HepG2 (cell line): ENCODE data around the gene CLEC10A. TPM values are rescaled to one million over a fixed set of nuclear protein-coding genes. Genes with fewer than 3 reads are reported as not detected.
"Not testable (repeated sequence)": the region's sequence is repeated elsewhere in the genome, so short reads cannot be mapped to it uniquely, and the experiment has no call there.

ENCODE experiments used
- ELF3 ChIP-seq: IDR thresholded peaks from 2 replicates; pipeline ENCODE4 v1.6.1; 2016; ENCODE audit warnings: missing genetic modification reagents, missing compliant biosample characterization
- ERF ChIP-seq: IDR thresholded peaks from 2 replicates; pipeline ENCODE4 v1.6.1; 2018; ENCODE audit warnings: missing biosample characterization, missing genetic modification reagents
- ETV5 ChIP-seq: IDR thresholded peaks from 2 replicates; pipeline ENCODE4 v1.6.1; 2018; ENCODE audit warnings: missing biosample characterization, missing genetic modification reagents, inconsistent platforms, borderline replicate concordance
- GATAD2A ChIP-seq: IDR thresholded peaks from 2 replicates; pipeline ENCODE4 v1.6.1; 2016
- IKZF5 ChIP-seq: IDR thresholded peaks from 2 replicates; pipeline ENCODE4 v1.6.1; 2018; ENCODE audit warnings: missing genetic modification reagents, mild to moderate bottlenecking, missing compliant biosample characterization
- IRF2 ChIP-seq: IDR thresholded peaks from 2 replicates; pipeline ENCODE4 v1.6.1; 2018; ENCODE audit warnings: missing genetic modification reagents, missing compliant biosample characterization
- KDM6A ChIP-seq: IDR thresholded peaks from 2 replicates; pipeline ENCODE4 v1.6.1; 2016; ENCODE audit warnings: low read depth
- RAD51 ChIP-seq: fragments of 450-650 bp; IDR thresholded peaks from 2 replicates; pipeline ENCODE4 v1.6.1; 2016; ENCODE audit warnings: borderline replicate concordance
- SAP130 ChIP-seq: IDR thresholded peaks from 2 replicates; pipeline ENCODE4 v1.6.1; 2016; ENCODE audit warnings: low read depth
- SIX4 ChIP-seq: sonication (generic); formaldehyde crosslinking; IDR thresholded peaks from 2 replicates; pipeline ENCODE4 v1.4.0; 2020; ENCODE audit warnings: missing genetic modification reagents
- SOX6 ChIP-seq, 2 experiments: fragments of 450-650 bp in 1 of 2; sonication (generic) in 1 of 2; formaldehyde crosslinking in 1 of 2; IDR thresholded peaks; 2 replicates each; pipeline versions ENCODE4 v1.4.0 to v1.6.1; 2017 to 2020; ENCODE audit warnings: antibody characterized with exemption in 1 of 2, mild to moderate bottlenecking in 1 of 2, missing genetic modification reagents in 1 of 2
- SP5 ChIP-seq: IDR thresholded peaks from 2 replicates; pipeline ENCODE4 v1.6.1; 2016; ENCODE audit warnings: low read depth, borderline replicate concordance
- TCF7 ChIP-seq: sonication (generic); IDR thresholded peaks from 2 replicates; pipeline ENCODE4 v1.6.1; 2016; ENCODE audit warnings: antibody characterized with exemption, low read depth
- ZGPAT ChIP-seq: IDR thresholded peaks from 2 replicates; pipeline ENCODE4 v1.6.1; 2016; ENCODE audit warnings: mild to moderate bottlenecking
- ZNF337 ChIP-seq: sonication (generic); formaldehyde crosslinking; IDR thresholded peaks from 2 replicates; pipeline ENCODE4 v1.5.1; 2020; ENCODE audit warnings: missing genetic modification reagents, low read depth, mild to moderate bottlenecking, borderline replicate concordance
- ZNF552 ChIP-seq: sonication (generic); formaldehyde crosslinking; IDR thresholded peaks from 2 replicates; pipeline ENCODE4 v1.9.0; 2022; ENCODE audit warnings: missing genetic modification reagents, mild to moderate bottlenecking, borderline replicate concordance
- ZNF792 ChIP-seq: IDR thresholded peaks from 2 replicates; pipeline ENCODE4 v1.6.1; 2016
- ZNF883 ChIP-seq: sonication (generic); formaldehyde crosslinking; IDR thresholded peaks from 2 replicates; pipeline ENCODE4 v1.5.1; 2020; ENCODE audit warnings: mild to moderate bottlenecking, missing genetic modification reagents; ENCODE audit errors: not compliant biosample characterization
- polyA plus RNA-seq, 8 experiments: library from polyadenylated mRNA; depleted of rRNA in 3 of 8; stranded (reverse) in 7 of 8; unstranded in 1 of 8; fragments of >200 nt; fragmentation: Illumina TruSeq in 4 of 8; extraction: Trizol in 4 of 8; gene quantifications; 2 replicates each; pipeline versions ENCODE4 v1.2.1 to v1.2.3, GENCODE V29; 2011 to 2016; ENCODE audit warnings: low read depth in 4 of 8, missing spikeins in 1 of 8, mixed read lengths in 1 of 8; ENCODE audit not compliant: insufficient read depth in 1 of 8
- total RNA-seq, 5 experiments: library from RNA; depleted of rRNA; stranded (reverse); fragments of >200 nt; fragmentation: Illumina TruSeq; extraction: Trizol; gene quantifications; 2 replicates each; pipeline ENCODE4 v1.2.3, GENCODE V29; 2016; ENCODE audit warnings: low read depth in 1 of 5
- TF ChIP-seq, protein P1 (sequence below): IDR thresholded peaks from 2 replicates; pipeline ENCODE4 v1.6.1; 2016; ENCODE audit warnings: low read depth, missing genetic modification reagents, missing compliant biosample characterization
- TF ChIP-seq, protein P2 (sequence below): sonication (generic); formaldehyde crosslinking; IDR thresholded peaks from 2 replicates; pipeline ENCODE4 v1.4.0; 2020; ENCODE audit warnings: missing genetic modification reagents

Gene CLEC10A
- total and polyA plus RNA-seq, 2 of the 13 experiments (the other 11 are each of a cell fraction or from before 2014, with no cell fraction given): 0.33 TPM; not detected in 1

DNA sequence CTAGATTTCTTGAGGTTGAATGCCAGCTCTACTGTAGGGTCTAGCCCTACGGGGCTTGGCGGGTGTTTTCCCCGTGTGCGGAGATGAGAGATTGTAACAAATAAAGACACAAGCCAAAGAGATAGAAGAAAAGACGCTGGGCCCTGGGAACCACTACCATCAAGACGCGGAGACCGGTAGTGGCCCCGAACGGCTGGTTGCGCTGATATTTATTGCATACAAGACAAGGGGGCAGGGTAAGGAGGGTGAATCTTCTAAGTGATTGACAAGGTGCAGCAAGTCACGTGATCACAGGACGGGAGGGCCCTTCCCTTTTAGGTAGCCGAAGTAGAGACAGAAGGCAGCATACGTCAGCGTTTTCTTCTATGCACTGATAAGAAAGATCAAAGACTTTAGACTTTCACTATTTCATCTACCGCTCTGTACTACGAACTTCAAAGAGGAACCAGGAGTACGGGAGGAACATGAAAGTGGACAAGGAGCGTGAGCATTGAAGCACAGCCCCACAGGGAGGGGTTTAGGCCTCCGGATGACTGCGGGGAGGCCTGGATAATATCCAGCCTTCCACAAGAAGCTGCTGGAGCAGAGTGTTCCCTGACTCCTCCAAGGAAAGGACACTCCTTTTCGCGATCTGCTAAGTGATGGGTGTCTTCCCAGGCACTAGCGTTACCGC is 33.2 kb downstream of the CLEC10A start (continued):
- TF ChIP-seq, protein P1, sequence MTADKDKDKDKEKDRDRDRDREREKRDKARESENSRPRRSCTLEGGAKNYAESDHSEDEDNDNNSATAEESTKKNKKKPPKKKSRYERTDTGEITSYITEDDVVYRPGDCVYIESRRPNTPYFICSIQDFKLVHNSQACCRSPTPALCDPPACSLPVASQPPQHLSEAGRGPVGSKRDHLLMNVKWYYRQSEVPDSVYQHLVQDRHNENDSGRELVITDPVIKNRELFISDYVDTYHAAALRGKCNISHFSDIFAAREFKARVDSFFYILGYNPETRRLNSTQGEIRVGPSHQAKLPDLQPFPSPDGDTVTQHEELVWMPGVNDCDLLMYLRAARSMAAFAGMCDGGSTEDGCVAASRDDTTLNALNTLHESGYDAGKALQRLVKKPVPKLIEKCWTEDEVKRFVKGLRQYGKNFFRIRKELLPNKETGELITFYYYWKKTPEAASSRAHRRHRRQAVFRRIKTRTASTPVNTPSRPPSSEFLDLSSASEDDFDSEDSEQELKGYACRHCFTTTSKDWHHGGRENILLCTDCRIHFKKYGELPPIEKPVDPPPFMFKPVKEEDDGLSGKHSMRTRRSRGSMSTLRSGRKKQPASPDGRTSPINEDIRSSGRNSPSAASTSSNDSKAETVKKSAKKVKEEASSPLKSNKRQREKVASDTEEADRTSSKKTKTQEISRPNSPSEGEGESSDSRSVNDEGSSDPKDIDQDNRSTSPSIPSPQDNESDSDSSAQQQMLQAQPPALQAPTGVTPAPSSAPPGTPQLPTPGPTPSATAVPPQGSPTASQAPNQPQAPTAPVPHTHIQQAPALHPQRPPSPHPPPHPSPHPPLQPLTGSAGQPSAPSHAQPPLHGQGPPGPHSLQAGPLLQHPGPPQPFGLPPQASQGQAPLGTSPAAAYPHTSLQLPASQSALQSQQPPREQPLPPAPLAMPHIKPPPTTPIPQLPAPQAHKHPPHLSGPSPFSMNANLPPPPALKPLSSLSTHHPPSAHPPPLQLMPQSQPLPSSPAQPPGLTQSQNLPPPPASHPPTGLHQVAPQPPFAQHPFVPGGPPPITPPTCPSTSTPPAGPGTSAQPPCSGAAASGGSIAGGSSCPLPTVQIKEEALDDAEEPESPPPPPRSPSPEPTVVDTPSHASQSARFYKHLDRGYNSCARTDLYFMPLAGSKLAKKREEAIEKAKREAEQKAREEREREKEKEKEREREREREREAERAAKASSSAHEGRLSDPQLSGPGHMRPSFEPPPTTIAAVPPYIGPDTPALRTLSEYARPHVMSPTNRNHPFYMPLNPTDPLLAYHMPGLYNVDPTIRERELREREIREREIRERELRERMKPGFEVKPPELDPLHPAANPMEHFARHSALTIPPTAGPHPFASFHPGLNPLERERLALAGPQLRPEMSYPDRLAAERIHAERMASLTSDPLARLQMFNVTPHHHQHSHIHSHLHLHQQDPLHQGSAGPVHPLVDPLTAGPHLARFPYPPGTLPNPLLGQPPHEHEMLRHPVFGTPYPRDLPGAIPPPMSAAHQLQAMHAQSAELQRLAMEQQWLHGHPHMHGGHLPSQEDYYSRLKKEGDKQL (CRISPR knock-in tag): peak; percentile 71; the same call in 1 of the 2 replicates
- TF ChIP-seq GATAD2A (CRISPR knock-in tag): peak; percentile 78
- TF ChIP-seq ZNF337 (CRISPR knock-in tag): 0 out of 2 replicates have a peak, but pooled peaks have one; percentile 56
- peak; percentile 73; the same call in 1 of the 2 replicates for TF ChIP-seq ETV5 (CRISPR knock-in tag)
- not testable (repeated sequence) for TF ChIP-seq SOX6 (IDR thresholded peaks at IDR 0.05)
- TF ChIP-seq SOX6 (CRISPR knock-in tag; IDR thresholded peaks at IDR 0.05): peak; percentile 80
- 0 out of 2 replicates have a peak, but pooled peaks have one; percentile 19 for TF ChIP-seq ZNF552 (CRISPR knock-in tag)
- peak; percentile 76 for TF ChIP-seq SAP130 (CRISPR knock-in tag)
- TF ChIP-seq TCF7: peak; percentile 94
- TF ChIP-seq IRF2 (CRISPR knock-in tag): peak; percentile 75; the same call in 1 of the 2 replicates
- TF ChIP-seq SP5 (CRISPR knock-in tag): peak; percentile 25; the same call in 1 of the 2 replicates
- peak; percentile 51; the same call in 1 of the 2 replicates for TF ChIP-seq SIX4
- TF ChIP-seq, protein P2, sequence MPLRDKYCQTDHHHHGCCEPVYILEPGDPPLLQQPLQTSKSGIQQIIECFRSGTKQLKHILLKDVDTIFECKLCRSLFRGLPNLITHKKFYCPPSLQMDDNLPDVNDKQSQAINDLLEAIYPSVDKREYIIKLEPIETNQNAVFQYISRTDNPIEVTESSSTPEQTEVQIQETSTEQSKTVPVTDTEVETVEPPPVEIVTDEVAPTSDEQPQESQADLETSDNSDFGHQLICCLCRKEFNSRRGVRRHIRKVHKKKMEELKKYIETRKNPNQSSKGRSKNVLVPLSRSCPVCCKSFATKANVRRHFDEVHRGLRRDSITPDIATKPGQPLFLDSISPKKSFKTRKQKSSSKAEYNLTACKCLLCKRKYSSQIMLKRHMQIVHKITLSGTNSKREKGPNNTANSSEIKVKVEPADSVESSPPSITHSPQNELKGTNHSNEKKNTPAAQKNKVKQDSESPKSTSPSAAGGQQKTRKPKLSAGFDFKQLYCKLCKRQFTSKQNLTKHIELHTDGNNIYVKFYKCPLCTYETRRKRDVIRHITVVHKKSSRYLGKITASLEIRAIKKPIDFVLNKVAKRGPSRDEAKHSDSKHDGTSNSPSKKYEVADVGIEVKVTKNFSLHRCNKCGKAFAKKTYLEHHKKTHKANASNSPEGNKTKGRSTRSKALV (CRISPR knock-in tag): 0 out of 2 replicates have a peak, but pooled peaks have one; percentile 24
- peak; percentile 50; the same call in 1 of the 2 replicates for TF ChIP-seq KDM6A (CRISPR knock-in tag)
- TF ChIP-seq RAD51: peak; percentile 96
- 0 out of 2 replicates have a peak, but pooled peaks have one; percentile 18 for TF ChIP-seq ZNF792 (CRISPR knock-in tag)
- TF ChIP-seq ZNF883 (CRISPR knock-in tag): peak; percentile 11
- peak; percentile 55; the same call in 1 of the 2 replicates for TF ChIP-seq IKZF5 (CRISPR knock-in tag)
- 0 out of 2 replicates have a peak, but pooled peaks have one; percentile 11 for TF ChIP-seq ERF (CRISPR knock-in tag)
- peak; percentile 51; the same call in 1 of the 2 replicates for TF ChIP-seq ZGPAT (CRISPR knock-in tag)
- peak; percentile 52; the same call in 1 of the 2 replicates for TF ChIP-seq ELF3 (CRISPR knock-in tag)
